Adrenal gland (tissue), 5 donors: ENCODE results near the gene FMO4.

Experiments
- POLR2A ChIP-seq, 2 donors: fragments of 450-650 bp; IDR thresholded peaks; one replicate each; pipeline ENCODE4 v1.6.1; 2017; ENCODE audit warnings: antibody characterized with exemption in 2 of 2, mild to moderate bottlenecking in 2 of 2, moderate library complexity in 1 of 2
- TF ChIP-seq, protein P1 (sequence below), 6 experiments: fragments of 450-650 bp in 4 of 6; fragments of 200-600 bp in 2 of 6; sonication (generic) in 1 of 6; IDR thresholded peaks; 1 replicate in 5 of 6; 2 replicates in 1 of 6; pipeline versions ENCODE4 v1.5.1 to v1.8.0; 2016 to 2021; ENCODE audit warnings: antibody characterized with exemption in 6 of 6, mild to moderate bottlenecking in 2 of 6, moderate library complexity in 1 of 6
- donor health status: DM: no; HTN: no; CAD: no.

DNA sequence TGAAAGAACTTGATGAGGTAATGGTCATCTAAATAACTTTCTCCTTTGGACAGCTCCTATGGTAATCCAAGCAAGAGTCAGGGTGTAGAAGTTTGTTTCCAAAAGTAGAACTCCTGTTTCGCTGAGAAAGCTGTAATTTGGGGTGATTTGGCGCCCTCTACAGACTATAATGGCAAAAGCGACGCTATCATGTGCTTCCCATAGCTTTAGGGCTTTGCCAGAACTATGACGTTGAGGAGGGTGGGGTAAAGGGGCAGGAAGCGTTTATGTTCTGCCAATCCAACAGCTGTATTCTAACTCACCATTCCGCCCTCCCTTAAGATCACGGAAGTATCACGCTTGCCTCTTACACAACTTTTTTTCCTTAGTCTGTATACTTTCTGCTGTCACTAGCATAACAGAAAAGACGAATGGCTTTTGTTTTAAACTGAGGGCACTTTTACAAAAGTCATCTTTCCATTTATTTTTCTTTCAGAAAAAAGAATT, at the start of gene FMO4:
- TF ChIP-seq POLR2A (IDR thresholded peaks at IDR 0.05): peak in 1 of 2 donors; percentile 52
- TF ChIP-seq, protein P1, sequence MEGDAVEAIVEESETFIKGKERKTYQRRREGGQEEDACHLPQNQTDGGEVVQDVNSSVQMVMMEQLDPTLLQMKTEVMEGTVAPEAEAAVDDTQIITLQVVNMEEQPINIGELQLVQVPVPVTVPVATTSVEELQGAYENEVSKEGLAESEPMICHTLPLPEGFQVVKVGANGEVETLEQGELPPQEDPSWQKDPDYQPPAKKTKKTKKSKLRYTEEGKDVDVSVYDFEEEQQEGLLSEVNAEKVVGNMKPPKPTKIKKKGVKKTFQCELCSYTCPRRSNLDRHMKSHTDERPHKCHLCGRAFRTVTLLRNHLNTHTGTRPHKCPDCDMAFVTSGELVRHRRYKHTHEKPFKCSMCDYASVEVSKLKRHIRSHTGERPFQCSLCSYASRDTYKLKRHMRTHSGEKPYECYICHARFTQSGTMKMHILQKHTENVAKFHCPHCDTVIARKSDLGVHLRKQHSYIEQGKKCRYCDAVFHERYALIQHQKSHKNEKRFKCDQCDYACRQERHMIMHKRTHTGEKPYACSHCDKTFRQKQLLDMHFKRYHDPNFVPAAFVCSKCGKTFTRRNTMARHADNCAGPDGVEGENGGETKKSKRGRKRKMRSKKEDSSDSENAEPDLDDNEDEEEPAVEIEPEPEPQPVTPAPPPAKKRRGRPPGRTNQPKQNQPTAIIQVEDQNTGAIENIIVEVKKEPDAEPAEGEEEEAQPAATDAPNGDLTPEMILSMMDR (IDR thresholded peaks at IDR 0.05): peak; percentile 72 to 97 (median 90)
